HG02642 (cell line): Measurements from ENCODE around the gene CRYGS.
A peak's percentile ranks its signal among the peaks of the same experiment; 100 is the strongest.
"Not testable (repeated sequence)": the region's sequence is repeated elsewhere in the genome, so short reads cannot be mapped to it uniquely, and the experiment has no call there.

ENCODE experiments used
- ATAC-seq: cut with Tn5 transposase; IDR thresholded peaks from one replicate; pipeline ENCODE4 v1.9.1; 2021; ENCODE audit warnings: mild to moderate bottlenecking; ENCODE audit not compliant: unreplicated experiment, poor library complexity

CRYGS gene

DNA sequence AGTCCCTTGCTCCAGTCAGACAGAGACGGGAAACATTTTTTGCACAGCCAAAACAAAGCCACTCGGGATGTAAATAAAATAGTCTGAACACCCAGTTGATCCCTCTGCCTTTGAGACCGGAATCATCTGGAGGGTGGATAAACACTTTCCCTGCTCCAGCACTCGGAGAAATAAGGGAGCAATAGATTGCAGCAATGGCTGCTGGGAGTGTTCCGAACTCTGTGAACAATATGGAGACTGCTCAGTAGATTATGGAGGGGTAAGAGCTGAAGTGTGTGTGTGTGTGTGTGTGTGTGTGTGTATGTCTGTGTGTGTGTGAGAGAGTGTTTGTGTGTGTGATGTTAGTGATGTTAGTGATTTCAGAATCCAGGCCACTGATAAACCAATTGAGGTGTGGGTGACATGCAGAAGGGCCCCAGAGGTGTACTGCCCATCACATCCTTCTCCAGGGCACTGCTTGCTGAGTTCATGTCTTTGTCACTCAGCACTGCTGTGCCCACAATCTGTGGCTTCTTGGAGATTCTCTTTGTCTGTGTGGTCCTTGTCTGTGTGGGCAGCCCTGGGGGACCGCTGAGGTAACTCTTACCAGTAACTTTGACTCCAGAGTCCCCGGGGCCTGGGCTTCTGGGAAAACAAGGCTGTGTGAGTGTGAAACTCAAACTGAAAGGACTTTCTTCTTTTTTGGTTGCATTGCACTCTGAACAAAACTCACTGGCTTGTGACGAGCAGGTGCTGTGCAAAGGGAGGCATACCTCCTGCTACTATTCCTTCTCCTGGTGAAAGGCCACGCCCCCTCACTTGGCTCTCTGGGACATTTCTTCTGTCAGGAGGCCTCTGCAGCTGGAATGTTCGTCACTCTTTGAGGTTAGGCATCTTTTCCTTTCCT is 23.0 kb downstream of the CRYGS start:
- ATAC-seq = peak; percentile 64

DNA sequence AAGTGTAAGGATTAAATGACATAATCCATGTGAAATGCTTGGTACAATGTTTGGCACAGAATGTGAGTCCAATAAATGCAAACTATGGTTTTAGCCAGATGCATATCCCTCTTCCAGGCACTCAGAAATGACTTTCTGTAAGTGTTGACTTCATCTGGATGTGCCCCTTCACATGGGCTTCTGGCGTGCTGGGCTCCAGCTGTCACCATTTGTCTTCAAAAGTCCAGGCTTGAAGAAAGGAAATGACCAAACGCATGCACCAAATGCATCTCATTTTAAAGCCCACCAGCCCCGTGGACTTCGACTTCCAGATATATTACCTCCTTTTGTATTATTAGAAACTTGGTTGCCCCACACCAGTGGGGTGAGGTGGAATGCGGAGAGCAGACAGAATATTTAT is 23.7 kb downstream of the CRYGS start:
- ATAC-seq = no peak

DNA sequence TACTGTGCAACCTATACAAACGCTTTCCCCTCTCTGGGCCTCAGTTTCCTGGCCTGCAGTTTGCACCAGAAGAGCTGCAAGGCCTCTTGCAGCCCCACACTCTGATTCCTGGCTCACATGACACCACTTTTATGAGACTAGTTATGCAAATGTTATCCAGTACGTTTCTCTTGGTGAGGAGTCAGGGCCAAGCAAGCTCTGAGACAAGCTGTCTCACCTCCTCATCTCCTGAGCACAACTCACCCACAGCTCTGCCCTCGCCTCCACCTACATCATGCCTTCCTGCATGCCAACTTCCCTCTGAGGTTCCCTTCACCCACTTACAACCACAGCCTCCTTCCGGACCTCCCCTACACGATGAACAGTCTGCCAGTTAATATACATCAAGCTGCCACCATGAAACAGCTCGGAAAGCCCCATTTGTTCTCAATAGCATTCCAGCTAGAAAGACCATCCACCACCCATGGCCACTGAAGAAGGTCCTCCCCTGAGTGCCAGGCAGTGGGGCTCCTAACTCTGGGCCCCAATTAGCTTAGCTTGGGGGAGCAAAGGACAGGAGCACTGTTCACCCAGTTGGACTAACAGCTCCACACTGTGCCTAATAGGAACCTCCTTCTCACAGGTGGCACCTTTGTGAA is 25.0 kb downstream of the CRYGS start:
- ATAC-seq = no peak

DNA sequence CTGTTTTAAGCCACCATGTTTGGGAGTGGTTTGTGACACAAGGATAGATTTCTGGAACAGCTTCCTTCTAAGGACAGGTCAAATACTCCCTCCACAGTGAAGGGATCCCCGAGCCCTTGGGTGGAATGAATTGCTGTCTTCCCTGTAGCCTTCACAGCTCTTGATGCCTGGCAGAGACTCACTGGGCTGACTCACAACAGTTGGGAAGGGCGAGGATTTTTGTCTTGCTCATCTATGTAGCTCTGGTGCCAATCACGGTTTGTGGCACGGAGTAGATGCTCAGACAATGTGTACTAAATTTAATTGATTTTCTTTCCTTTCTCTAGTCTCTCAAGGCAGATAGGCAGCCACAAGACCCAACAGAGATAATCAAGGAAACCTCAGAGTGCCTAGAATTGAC is 27.0 kb downstream of the CRYGS start:
- no peak for ATAC-seq

DNA sequence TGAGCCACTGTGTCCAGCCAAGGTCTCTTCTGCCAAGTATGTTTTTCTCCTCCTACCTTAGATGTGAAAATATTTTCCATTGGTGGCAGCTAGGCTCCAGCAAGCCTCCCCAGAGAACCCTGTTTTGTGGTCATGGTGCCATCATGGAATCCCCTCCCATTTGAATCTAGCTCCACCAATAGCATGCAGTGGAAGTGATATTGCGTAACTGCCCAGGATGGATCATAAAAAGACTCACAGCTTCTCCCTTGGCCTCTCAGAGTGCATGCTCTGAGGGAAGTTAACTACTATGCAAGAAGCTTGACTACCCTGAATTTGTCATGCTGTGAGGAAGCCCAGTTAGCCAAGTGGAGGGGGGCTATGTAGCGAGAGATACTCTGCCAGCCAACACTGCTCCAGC is 27.5 kb downstream of the CRYGS start:
- ATAC-seq = no peak

DNA sequence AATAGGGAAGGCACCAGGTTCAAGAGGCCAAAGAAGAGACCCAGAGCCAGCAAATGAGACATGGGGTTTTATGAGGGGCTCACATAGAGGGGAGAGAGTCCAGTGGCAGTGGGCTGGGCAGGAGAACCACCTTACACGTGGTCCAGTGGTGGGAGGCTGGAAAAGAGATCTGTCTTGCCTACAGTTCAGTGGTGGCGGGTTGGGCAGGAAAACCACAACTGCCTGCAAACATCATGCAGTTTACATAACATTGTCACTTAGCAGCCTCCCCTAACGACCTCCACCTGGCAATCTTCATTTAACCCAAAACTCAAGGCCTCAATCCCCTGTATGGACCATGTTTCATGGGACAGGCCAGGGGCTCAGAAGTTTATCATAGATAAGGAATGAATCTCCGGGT is 29.1 kb downstream of the CRYGS start:
- no peak for ATAC-seq

DNA sequence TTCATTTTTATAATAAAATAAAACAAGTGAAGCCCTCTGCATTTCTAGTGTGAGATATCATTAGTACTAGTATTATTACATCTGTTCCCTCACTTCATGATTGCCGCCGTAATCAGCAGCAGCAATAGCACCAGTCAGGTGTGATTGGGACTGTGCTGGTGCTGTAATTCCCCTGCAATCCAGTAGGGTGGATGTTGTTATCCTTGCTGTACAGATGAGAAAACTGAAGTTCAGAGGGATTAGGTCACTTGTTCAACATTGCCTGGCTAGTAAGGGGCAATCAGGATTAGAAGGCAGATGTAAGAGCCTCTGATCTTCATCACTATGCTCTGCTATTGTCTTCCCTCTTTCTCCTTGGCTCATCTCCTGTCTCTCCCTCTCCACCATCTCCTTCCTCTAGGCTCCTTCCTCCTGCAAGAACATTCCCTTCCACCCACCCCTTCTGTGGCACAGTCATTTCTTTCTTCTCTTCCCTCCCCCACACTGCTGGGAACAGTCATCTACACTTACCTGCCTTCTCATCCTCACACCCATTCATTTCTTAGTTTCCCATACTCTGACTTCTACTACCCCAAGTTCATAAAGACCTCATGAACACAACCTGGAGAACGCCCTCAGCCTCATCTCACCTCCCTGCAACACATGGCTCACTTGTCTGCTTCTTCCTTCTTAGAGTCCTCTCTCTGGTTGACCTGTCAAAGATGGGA is 29.7 kb downstream of the CRYGS start:
- ATAC-seq = no peak

DNA sequence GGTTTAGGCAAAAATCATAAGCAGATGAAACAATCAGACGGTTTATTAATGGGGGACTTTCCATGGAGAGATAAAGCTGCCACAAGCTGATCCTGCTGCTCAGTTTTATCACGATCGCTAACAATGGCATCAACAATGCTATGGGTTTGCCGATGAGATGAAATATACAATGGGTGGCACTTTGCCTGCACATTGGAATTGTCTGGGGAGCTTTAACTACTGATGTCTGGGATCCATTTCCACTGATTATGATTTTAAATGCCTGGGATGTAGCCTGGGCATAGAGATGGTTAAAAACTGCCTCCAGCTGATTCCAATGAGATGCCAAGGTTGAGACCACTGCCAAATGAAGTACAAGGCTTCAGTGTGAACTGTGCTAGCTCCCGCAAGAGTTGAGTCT is 30.8 kb downstream of the CRYGS start:
- no peak for ATAC-seq

DNA sequence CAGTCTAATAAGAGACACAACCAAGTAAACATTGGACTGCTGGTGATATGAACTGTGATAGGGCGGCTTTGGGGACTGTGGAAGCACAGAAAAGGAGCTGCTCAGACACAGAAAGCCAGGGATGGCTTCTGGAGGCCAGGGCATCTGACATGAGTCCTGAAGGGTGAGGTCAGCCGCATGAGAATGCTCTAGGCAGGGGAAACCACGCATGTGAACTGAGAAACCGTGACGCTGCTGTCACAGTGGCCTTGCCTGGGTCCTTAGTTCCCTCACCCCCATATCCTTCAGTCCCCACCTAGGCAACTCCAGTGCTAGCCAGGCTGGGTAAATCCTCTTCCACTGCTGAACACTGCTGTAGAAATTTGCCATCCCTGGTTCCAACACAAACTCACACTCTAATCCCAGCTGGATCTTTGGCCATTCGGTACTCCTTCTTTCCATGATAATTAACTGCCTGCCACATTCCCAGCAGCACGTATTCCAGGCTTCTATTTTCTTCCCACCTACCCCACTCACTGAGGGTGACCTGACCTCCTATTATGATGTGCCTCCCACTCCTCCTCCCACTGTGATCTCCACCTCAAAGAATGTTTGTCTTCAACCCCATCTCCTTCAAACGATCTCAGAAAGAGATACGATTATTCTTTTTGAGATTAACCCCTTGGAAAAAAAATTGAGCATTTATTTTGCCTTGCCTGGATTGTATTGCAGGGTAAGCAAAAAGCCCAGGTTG is 31.4 kb downstream of the CRYGS start:
- ATAC-seq = no peak

DNA sequence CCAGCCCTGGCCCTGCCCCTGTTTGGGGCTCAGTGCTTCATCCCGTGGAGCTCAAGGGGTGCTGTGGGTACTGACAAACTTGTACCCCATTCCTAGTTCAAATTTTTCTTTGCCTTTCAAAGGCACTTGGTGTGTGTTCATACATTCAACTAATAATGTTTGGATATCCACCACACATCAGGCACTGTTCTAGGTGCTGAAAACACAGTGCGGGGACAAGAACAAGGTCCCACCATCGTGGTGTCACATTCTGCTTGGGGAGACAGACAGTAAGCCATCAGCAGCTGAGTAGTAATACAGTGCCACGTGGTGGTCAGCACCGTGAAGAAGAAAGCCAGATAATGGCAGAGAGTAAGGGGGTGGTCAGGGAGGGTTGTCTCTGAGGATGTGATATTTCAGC is 32.5 kb downstream of the CRYGS start:
- ATAC-seq = peak; percentile 5

DNA sequence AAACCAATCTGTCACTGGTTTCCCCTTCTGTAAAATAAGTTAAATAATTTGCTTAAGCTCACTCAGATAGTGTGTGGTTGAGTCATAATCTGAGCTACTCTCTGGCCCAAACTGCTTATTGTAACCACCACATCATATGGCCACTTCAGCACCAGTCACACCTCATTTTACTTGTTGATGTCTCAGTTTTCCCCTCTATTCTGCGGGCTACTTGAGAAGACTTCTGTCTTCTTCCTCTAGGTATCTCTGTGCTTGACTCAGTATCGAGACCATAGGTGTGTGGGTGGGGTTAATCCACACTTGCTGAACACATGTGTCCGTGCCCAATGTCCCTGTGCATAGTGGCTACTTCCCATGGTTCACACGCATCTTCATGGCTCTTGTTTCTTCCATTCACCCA is 32.9 kb downstream of the CRYGS start:
- peak; percentile 80 for ATAC-seq

DNA sequence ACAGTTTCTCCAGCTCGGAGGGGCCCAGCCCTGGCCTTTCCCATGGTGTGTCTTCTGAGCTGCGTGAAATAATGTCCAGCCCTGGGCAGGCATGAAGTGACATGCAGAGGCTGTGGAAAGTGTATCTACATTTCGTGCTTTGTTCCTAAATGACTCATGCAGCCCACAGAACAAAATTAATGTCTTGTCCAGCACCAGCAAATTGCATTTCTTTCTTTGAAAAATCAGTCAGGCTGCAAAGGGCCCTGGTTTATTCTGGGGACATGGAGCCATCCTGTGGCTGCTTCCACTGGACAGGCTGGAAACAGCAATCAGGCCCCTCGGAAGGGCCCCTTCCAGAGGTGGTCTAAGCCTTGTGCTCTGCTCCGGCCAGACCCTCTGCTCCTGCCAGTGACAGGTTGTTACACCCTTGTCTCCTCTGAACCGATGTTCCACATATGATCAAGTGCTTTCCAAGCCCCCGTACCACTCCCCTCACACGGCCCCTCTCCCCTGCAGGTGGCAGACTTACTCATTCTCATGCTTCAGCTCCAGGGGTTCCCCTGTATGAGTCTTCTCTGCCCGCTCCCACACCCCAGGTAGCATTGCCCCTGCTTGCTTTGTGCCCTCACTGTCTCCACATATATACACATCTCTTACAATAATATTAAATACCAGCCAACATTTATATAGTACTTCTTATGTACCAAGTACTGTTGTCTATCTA is 33.7 kb downstream of the CRYGS start:
- peak; percentile 33 for ATAC-seq

DNA sequence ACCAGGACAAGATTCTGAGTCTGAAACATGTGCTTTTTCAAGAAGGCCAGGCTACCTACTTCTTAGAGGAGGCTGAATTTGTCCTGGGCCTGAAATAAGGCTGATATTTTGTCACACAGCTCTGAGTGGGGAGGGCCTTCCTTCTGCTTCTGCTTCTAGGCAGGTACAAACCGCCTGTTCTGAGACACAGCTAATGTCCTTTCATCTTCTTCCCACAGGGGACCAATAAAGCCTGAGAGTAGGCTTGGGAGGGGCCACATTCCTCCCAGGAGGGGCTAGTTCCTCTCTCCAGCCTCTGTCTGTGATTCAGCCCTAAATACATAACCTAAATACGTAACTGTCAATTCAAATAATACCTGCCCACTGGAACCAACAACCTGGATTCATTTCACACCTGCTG is 34.8 kb downstream of the CRYGS start:
- ATAC-seq = no peak

DNA sequence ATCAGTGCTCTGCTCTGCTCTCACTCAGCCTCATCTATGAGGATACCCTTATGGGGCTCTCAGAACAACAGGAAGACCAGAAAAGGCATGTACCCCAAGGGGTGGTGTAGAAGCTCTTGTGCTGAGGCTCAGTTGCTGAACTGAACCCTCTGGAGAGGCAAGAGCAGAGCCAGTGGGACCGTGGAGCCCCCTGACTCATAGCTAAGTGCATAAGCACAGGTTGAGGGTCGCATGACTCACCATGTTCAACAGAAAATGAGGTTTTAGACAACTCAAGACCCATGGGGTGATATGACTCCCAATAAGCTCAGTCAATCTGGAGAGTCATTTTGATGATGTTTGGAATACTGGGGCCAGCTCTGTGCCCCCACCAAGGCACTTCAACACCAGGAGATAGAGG is 37.3 kb downstream of the CRYGS start:
- no peak for ATAC-seq

DNA sequence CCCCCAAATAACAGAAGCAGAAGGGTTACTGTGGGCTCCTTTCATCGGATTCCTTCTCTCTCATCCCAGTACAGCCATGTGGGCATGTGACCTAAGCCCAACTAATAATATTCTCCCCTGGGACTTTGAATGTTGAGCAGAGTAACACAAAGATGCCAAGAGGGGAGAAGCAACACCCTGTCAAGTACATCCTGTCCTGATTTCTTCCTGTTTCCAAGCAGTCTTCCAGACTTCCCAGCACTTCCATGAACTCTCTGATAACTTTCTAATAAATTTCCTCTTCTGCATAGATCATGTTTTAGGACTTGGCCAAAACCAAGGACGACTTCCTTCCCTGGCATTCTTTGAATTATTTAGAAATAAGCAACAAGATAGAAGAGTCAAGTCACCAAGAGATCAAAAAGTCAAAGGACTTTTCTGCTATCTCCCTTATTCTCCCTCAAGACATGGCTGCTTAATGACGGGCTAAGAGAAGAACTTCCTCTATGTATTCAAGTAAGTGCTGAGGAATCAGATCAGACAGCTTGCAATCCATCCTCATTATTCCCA is 37.9 kb downstream of the CRYGS start:
- ATAC-seq = no peak

DNA sequence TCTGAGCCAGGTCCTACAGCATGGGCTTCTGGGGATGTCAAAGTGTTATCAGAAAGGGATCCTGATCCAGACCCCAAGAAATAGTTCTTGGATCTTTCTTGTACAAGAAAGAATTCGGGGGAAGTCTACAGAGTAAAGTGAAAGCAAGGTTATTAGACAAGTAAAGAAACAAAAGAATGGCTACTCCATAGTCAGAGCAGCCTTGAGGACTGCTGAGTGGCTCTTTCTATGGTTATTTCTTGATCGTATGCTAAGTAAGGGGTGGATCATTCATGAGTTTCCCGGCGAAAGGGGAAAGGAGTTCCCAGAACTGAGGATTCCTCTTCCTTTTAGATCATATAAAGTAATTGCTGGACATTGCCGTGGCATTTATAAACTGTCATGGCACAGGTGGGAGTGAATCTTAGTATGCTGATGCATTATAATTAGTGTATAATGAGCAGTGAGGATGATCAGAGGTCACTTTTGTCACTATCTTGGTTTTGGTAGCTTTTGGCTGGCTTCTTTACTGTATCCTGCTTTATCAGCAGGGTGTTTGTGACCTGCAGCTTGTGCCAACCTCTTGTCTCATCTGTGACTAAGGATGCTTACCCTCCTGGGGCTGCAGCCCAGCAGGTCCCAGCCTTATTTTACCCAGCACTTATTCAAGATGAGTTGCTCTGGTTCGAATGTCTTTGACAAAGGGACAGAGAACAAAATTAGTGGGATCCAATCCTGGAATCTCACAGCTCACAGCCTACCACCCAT is 41.0 kb downstream of the CRYGS start:
- no peak for ATAC-seq

DNA sequence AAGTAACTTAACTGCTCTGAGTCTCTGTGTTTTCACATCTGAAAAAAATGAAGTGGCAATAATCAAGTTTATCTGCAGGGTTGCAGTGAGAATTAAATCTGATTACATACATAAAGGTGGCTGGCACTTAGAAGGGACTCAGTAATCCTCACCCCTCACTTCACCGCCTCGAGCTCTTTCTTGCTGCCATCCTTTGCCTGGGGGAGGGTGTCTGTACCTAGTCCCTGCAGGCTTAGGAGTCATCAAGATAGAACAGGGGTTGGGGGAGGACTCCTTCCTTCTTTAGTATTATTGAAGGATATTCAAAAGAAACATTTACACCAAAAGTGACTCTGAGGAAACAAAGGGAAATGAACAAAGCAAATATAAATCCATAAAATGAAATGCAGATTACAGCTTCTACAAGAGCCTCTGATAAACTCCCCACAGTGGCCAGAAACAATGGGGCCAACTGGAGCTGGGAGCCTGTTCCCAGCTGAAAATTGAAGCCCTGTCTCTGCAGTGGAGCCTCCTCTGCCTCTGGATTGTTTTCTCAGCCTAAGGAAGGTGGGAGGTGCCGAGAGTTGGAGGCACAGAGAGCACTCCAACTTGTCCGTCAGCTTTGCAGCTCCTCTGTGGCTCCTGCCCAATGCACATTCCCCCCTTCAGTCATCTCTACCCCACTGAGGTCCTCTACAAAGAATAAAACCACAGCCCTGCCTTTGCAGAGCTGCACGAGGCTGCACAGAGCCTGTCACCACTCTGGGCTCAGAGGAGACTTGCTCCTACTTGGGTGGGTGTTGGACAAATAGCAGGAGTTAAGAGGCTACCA is 41.8 kb downstream of the CRYGS start:
- no peak for ATAC-seq

DNA sequence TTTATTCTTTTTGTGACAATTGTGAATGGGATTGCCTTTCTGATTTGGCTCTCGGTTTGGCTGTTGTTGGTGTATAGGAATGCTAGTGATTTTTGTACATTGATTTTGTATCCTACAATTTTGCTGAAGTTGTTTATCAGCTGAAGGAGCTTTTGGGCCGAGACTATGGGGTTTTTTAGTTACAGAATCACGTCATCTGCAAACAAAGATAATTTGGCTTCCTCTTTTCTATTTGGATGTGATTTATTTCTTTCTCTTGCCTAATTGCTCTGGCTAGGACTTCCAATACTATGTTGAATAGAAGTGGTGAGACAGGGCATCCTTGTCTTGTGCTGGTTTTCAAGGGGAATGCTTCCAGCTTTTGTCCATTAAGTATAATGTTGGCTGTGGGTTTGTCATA is 44.2 kb downstream of the CRYGS start:
- not testable (repeated sequence) for ATAC-seq
